HepG2 (cell line): ENCODE measurements around the gene HTRA2. TPM values are rescaled to one million over a fixed set of nuclear protein-coding genes. Genes with fewer than 3 reads are reported as not detected.

ENCODE experiments used
- HNF4A ChIP-seq: sonication (generic); formaldehyde crosslinking; IDR thresholded peaks from 2 replicates; pipeline ENCODE4 v1.4.0; 2020; ENCODE audit warnings: missing genetic modification reagents
- ZNF326 ChIP-seq: sonication (generic); formaldehyde crosslinking; IDR thresholded peaks from 2 replicates; pipeline ENCODE4 v1.4.0; 2020; ENCODE audit warnings: missing genetic modification reagents, borderline replicate concordance
- polyA plus RNA-seq, 8 experiments: library from polyadenylated mRNA; depleted of rRNA in 3 of 8; stranded (reverse) in 7 of 8; unstranded in 1 of 8; fragments of >200 nt; fragmentation: Illumina TruSeq in 4 of 8; extraction: Trizol in 4 of 8; gene quantifications; 2 replicates each; pipeline versions ENCODE4 v1.2.1 to v1.2.3, GENCODE V29; 2011 to 2016; ENCODE audit warnings: low read depth in 4 of 8, missing spikeins in 1 of 8, mixed read lengths in 1 of 8; ENCODE audit not compliant: insufficient read depth in 1 of 8
- total RNA-seq, 5 experiments: library from RNA; depleted of rRNA; stranded (reverse); fragments of >200 nt; fragmentation: Illumina TruSeq; extraction: Trizol; gene quantifications; 2 replicates each; pipeline ENCODE4 v1.2.3, GENCODE V29; 2016; ENCODE audit warnings: low read depth in 1 of 5
- TF ChIP-seq, protein P1 (sequence below): sonication (generic); formaldehyde crosslinking; IDR thresholded peaks from 2 replicates; pipeline ENCODE4 v1.4.0; 2020; ENCODE audit warnings: mild to moderate bottlenecking, missing genetic modification reagents, borderline replicate concordance
- TF ChIP-seq, protein P2 (sequence below): sonication (generic); formaldehyde crosslinking; IDR thresholded peaks from 2 replicates; pipeline ENCODE4 v1.4.0; 2020; ENCODE audit warnings: missing genetic modification reagents
- TF ChIP-seq, protein P3 (sequence below): sonication (generic); formaldehyde crosslinking; IDR thresholded peaks from 2 replicates; pipeline ENCODE4 v1.4.0; 2020; ENCODE audit warnings: low read depth, missing genetic modification reagents

Gene HTRA2
- total and polyA plus RNA-seq, 2 of the 13 experiments (the other 11 are each of a cell fraction or from before 2014, with no cell fraction given), result 47.7 to 50.3 TPM

DNA sequence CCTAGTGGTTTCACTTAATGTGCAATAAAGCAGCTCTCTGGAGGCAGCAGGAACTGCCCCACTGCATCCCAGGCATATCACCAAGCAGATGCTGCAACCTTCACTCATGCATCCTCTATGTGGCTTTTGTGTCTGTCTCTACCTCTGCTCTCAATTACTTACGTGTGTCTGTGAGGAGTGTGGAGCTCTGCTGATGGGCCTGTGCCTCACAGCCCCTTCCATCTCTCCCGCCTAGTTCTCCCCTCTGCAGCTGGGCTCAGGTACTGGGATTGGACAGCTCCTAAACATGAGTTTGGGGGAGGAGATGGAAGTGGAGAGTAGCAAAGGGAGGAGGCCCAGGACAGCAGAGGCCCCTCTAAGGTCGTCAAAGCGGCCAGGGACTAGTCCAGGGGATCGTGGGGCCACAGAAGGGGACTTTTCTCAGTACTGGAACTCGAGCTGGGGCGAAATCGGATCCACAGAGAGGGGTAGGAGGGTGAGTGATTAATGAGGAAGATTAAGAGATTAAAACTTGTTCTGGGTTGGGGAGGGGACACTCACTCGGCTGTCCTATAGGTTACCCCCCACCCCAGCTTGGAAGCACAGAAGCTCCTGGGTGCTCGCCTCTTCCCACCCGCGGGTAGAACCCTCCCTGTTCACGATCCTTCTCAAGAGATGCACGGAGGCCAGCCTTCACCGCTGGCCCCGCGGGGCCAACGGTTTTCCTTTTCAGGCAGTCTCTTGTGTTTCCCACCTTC lies 28.2 kb upstream of the HTRA2 start (continued):
- TF ChIP-seq, protein P1, sequence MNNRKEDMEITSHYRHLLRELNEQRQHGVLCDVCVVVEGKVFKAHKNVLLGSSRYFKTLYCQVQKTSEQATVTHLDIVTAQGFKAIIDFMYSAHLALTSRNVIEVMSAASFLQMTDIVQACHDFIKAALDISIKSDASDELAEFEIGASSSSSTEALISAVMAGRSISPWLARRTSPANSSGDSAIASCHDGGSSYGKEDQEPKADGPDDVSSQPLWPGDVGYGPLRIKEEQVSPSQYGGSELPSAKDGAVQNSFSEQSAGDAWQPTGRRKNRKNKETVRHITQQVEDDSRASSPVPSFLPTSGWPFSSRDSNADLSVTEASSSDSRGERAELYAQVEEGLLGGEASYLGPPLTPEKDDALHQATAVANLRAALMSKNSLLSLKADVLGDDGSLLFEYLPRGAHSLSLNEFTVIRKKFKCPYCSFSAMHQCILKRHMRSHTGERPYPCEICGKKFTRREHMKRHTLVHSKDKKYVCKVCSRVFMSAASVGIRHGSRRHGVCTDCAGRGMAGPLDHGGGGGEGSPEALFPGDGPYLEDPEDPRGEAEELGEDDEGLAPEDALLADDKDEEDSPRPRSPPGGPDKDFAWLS (CRISPR knock-in tag), result 0 out of 2 replicates have a peak, but pooled peaks have one; percentile 5
- 0 out of 2 replicates have a peak, but pooled peaks have one; percentile 14 for TF ChIP-seq ZNF326 (CRISPR knock-in tag)
- TF ChIP-seq, protein P2, sequence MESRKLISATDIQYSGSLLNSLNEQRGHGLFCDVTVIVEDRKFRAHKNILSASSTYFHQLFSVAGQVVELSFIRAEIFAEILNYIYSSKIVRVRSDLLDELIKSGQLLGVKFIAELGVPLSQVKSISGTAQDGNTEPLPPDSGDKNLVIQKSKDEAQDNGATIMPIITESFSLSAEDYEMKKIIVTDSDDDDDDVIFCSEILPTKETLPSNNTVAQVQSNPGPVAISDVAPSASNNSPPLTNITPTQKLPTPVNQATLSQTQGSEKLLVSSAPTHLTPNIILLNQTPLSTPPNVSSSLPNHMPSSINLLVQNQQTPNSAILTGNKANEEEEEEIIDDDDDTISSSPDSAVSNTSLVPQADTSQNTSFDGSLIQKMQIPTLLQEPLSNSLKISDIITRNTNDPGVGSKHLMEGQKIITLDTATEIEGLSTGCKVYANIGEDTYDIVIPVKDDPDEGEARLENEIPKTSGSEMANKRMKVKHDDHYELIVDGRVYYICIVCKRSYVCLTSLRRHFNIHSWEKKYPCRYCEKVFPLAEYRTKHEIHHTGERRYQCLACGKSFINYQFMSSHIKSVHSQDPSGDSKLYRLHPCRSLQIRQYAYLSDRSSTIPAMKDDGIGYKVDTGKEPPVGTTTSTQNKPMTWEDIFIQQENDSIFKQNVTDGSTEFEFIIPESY, result no peak
- peak; percentile 24; the same call in 1 of the 2 replicates for TF ChIP-seq HNF4A (CRISPR knock-in tag)
- TF ChIP-seq, protein P3, sequence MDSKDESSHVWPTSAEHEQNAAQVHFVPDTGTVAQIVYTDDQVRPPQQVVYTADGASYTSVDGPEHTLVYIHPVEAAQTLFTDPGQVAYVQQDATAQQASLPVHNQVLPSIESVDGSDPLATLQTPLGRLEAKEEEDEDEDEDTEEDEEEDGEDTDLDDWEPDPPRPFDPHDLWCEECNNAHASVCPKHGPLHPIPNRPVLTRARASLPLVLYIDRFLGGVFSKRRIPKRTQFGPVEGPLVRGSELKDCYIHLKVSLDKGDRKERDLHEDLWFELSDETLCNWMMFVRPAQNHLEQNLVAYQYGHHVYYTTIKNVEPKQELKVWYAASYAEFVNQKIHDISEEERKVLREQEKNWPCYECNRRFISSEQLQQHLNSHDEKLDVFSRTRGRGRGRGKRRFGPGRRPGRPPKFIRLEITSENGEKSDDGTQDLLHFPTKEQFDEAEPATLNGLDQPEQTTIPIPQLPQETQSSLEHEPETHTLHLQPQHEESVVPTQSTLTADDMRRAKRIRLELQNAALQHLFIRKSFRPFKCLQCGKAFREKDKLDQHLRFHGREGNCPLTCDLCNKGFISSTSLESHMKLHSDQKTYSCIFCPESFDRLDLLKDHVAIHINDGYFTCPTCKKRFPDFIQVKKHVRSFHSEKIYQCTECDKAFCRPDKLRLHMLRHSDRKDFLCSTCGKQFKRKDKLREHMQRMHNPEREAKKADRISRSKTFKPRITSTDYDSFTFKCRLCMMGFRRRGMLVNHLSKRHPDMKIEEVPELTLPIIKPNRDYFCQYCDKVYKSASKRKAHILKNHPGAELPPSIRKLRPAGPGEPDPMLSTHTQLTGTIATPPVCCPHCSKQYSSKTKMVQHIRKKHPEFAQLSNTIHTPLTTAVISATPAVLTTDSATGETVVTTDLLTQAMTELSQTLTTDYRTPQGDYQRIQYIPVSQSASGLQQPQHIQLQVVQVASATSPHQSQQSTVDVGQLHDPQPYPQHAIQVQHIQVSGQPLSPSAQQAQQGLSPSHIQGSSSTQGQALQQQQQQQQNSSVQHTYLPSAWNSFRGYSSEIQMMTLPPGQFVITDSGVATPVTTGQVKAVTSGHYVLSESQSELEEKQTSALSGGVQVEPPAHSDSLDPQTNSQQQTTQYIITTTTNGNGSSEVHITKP (CRISPR knock-in tag), result no peak
